HepG2 (cell line): ENCODE data around the gene PPP2R5C. TPM values are rescaled to one million over a fixed set of nuclear protein-coding genes. Genes with fewer than 3 reads are reported as not detected.

Experiments used
- AHR ChIP-seq: IDR thresholded peaks from 2 replicates; pipeline ENCODE4 v1.6.1; 2018; ENCODE audit warnings: missing genetic modification reagents, missing compliant biosample characterization
- ATRX ChIP-seq: sonication (generic); formaldehyde crosslinking; IDR thresholded peaks from 2 replicates; pipeline ENCODE4 v1.4.0; 2020; ENCODE audit warnings: missing genetic modification reagents, borderline replicate concordance
- BORCS8-MEF2B ChIP-seq: sonication (generic); formaldehyde crosslinking; IDR thresholded peaks from 2 replicates; pipeline ENCODE4 v1.8.0; 2022; ENCODE audit warnings: mild to moderate bottlenecking, missing genetic modification reagents
- BRD4 ChIP-seq: sonication (generic); formaldehyde crosslinking; IDR thresholded peaks from 2 replicates; pipeline ENCODE4 v1.4.0; 2020; ENCODE audit warnings: missing genetic modification reagents
- CAMTA2 ChIP-seq: sonication (generic); formaldehyde crosslinking; IDR thresholded peaks from 2 replicates; pipeline ENCODE4 v1.4.0; 2020; ENCODE audit warnings: mild to moderate bottlenecking, missing genetic modification reagents, borderline replicate concordance
- CCDC6 ChIP-seq: sonication (generic); formaldehyde crosslinking; IDR thresholded peaks from 2 replicates; pipeline ENCODE4 v1.8.1; 2022; ENCODE audit warnings: mild to moderate bottlenecking, missing genetic modification reagents, moderate library complexity
- CEBPG ChIP-seq: IDR thresholded peaks from 2 replicates; pipeline ENCODE4 v1.6.1; 2016
- ETV6 ChIP-seq: sonication (generic); formaldehyde crosslinking; conservative IDR thresholded peaks from 2 replicates; pipeline ENCODE4 v1.4.0; 2020; ENCODE audit warnings: missing genetic modification reagents
- HES4 ChIP-seq: sonication (generic); formaldehyde crosslinking; IDR thresholded peaks from 2 replicates; pipeline ENCODE4 v1.9.0; 2021; ENCODE audit warnings: mild to moderate bottlenecking, missing genetic modification reagents, borderline replicate concordance
- KDM4B ChIP-seq: sonication (generic); formaldehyde crosslinking; IDR thresholded peaks from 2 replicates; pipeline ENCODE4 v1.4.0; 2020; ENCODE audit warnings: missing genetic modification reagents
- MED1 ChIP-seq: sonication (generic); formaldehyde crosslinking; IDR thresholded peaks from 2 replicates; pipeline ENCODE4 v1.4.0; 2020; ENCODE audit warnings: missing genetic modification reagents
- MXD4 ChIP-seq: IDR thresholded peaks from 2 replicates; pipeline ENCODE4 v1.6.1; 2016; ENCODE audit warnings: mild to moderate bottlenecking, missing biosample characterization, missing genetic modification reagents
- MYNN ChIP-seq: sonication (generic); formaldehyde crosslinking; IDR thresholded peaks from 2 replicates; pipeline ENCODE4 v1.4.0; 2020; ENCODE audit warnings: mild to moderate bottlenecking, low read depth, missing genetic modification reagents
- ONECUT2 ChIP-seq: sonication (generic); formaldehyde crosslinking; IDR thresholded peaks from 2 replicates; pipeline ENCODE4 v1.4.0; 2020; ENCODE audit warnings: missing genetic modification reagents
- REXO4 ChIP-seq: sonication (generic); formaldehyde crosslinking; IDR thresholded peaks from 2 replicates; pipeline ENCODE4 v1.8.0; 2022; ENCODE audit warnings: missing genetic modification reagents, mild to moderate bottlenecking, borderline replicate concordance
- SATB2 ChIP-seq: sonication (generic); formaldehyde crosslinking; IDR thresholded peaks from 2 replicates; pipeline ENCODE4 v1.5.0; 2020; ENCODE audit warnings: missing genetic modification reagents
- SMC3 ChIP-seq: IDR thresholded peaks from 2 replicates; pipeline ENCODE4 v1.6.1; 2011; ENCODE audit warnings: low read length, improper control_type of control experiment
- SOX13 ChIP-seq, 3 experiments: fragments of 450-650 bp in 1 of 3; sonication (generic) in 1 of 3; formaldehyde crosslinking in 1 of 3; IDR thresholded peaks in 2 of 3; conservative IDR thresholded peaks in 1 of 3; 2 replicates each; pipeline versions ENCODE4 v1.5.0 to v1.6.1; 2016 to 2020; ENCODE audit warnings: antibody characterized with exemption in 1 of 3, mild to moderate bottlenecking in 1 of 3, missing compliant biosample characterization in 1 of 3, missing genetic modification reagents in 1 of 3, moderate library complexity in 1 of 3
- THYN1 ChIP-seq: sonication (generic); formaldehyde crosslinking; IDR thresholded peaks from 2 replicates; pipeline ENCODE4 v1.8.1; 2023; ENCODE audit warnings: low read depth, mild to moderate bottlenecking, moderate library complexity, missing genetic modification reagents, borderline replicate concordance
- ZC3H13 ChIP-seq: sonication (generic); formaldehyde crosslinking; IDR thresholded peaks from 2 replicates; pipeline ENCODE4 v1.8.1; 2023; ENCODE audit warnings: mild to moderate bottlenecking, missing genetic modification reagents, moderate library complexity
- ZFP36L2 ChIP-seq: sonication (generic); formaldehyde crosslinking; IDR thresholded peaks from 2 replicates; pipeline ENCODE4 v1.4.0; 2020; ENCODE audit warnings: missing genetic modification reagents
- ZFP90 ChIP-seq: sonication (generic); formaldehyde crosslinking; IDR thresholded peaks from 2 replicates; pipeline ENCODE4 v1.8.0; 2022; ENCODE audit warnings: missing genetic modification reagents, mild to moderate bottlenecking, inconsistent platforms, borderline replicate concordance
- ZIK1 ChIP-seq: sonication (generic); formaldehyde crosslinking; IDR thresholded peaks from 2 replicates; pipeline ENCODE4 v1.5.0; 2020; ENCODE audit warnings: mild to moderate bottlenecking, low read depth, missing genetic modification reagents, borderline replicate concordance
- ZNF12 ChIP-seq: sonication (generic); formaldehyde crosslinking; IDR thresholded peaks from 2 replicates; pipeline ENCODE4 v1.5.0; 2020; ENCODE audit warnings: missing genetic modification reagents
- ZNF121 ChIP-seq: sonication (generic); formaldehyde crosslinking; IDR thresholded peaks from 2 replicates; pipeline ENCODE4 v1.5.0; 2020; ENCODE audit warnings: mild to moderate bottlenecking, missing genetic modification reagents
- ZNF558 ChIP-seq: sonication (generic); formaldehyde crosslinking; IDR thresholded peaks from 2 replicates; pipeline ENCODE4 v1.9.0; 2022; ENCODE audit warnings: mild to moderate bottlenecking, missing genetic modification reagents, borderline replicate concordance
- ZNF782 ChIP-seq: sonication (generic); formaldehyde crosslinking; IDR thresholded peaks from 2 replicates; pipeline ENCODE4 v1.4.0; 2020; ENCODE audit warnings: missing genetic modification reagents, mild to moderate bottlenecking, borderline replicate concordance
- ZNF850 ChIP-seq: sonication (generic); formaldehyde crosslinking; conservative IDR thresholded peaks from 2 replicates; pipeline ENCODE4 v1.9.0; 2021; ENCODE audit warnings: mild to moderate bottlenecking, missing genetic modification reagents
- ZNF883 ChIP-seq: sonication (generic); formaldehyde crosslinking; IDR thresholded peaks from 2 replicates; pipeline ENCODE4 v1.5.1; 2020; ENCODE audit warnings: mild to moderate bottlenecking, missing genetic modification reagents; ENCODE audit errors: not compliant biosample characterization
- polyA plus RNA-seq, 8 experiments: library from polyadenylated mRNA; depleted of rRNA in 3 of 8; stranded (reverse) in 7 of 8; unstranded in 1 of 8; fragments of >200 nt; fragmentation: Illumina TruSeq in 4 of 8; extraction: Trizol in 4 of 8; gene quantifications; 2 replicates each; pipeline versions ENCODE4 v1.2.1 to v1.2.3, GENCODE V29; 2011 to 2016; ENCODE audit warnings: low read depth in 4 of 8, missing spikeins in 1 of 8, mixed read lengths in 1 of 8; ENCODE audit not compliant: insufficient read depth in 1 of 8
- total RNA-seq, 5 experiments: library from RNA; depleted of rRNA; stranded (reverse); fragments of >200 nt; fragmentation: Illumina TruSeq; extraction: Trizol; gene quantifications; 2 replicates each; pipeline ENCODE4 v1.2.3, GENCODE V29; 2016; ENCODE audit warnings: low read depth in 1 of 5
- TF ChIP-seq, protein P1 (sequence below): IDR thresholded peaks from 2 replicates; pipeline ENCODE4 v1.6.1; 2016; ENCODE audit warnings: low read depth, borderline replicate concordance
- TF ChIP-seq, protein P2 (sequence below): sonication (generic); formaldehyde crosslinking; IDR thresholded peaks from 2 replicates; pipeline ENCODE4 v1.4.0; 2020; ENCODE audit warnings: missing genetic modification reagents, borderline replicate concordance

Gene PPP2R5C
- total and polyA plus RNA-seq, 2 of the 13 experiments (the other 11 are each of a cell fraction or from before 2014, with no cell fraction given), result 74.3 to 78.5 TPM

DNA sequence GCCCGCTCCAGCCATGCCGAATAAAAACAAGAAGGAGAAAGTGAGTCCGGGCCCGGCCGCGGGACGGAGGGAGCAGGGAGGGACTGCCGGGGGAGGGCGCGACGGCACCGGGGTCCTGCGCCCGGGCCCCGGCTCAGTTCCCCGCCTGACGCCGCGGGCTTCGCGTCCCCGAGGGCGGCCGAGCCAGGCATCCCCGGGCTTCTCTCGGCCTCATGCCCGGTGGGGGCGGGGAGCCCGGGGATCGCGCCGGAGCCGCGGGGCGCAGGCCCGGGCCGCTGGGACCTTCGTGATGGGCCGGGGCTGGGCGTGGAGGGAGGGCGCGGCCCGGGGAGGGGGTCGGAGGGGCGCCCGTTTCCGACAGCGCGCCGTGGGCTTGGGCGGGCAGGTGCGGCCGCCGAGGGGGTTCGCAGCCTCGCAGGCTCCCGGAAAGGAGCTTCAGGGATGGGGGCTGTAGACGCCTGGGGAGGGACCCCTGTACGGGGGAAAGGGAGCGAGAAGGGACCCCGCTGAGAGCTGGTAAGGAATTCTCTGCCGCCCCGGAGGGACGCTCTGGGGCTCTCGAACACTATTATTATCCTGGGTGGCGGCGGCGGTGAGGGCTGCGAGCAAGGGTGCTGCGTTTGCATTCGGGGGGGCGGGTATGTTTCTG, 496 bp downstream of the PPP2R5C start (continued):
- no peak for TF ChIP-seq MED1 (CRISPR knock-in tag)
- TF ChIP-seq, protein P1, sequence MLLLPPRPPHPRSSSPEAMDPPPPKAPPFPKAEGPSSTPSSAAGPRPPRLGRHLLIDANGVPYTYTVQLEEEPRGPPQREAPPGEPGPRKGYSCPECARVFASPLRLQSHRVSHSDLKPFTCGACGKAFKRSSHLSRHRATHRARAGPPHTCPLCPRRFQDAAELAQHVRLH (CRISPR knock-in tag), result no peak
- no peak for TF ChIP-seq ZFP36L2 (CRISPR knock-in tag)
- peak; percentile 72; the same call in 1 of the 2 replicates for TF ChIP-seq BORCS8-MEF2B
- no peak; the same call in 1 of the 2 replicates for TF ChIP-seq ZNF782 (CRISPR knock-in tag)
- TF ChIP-seq ONECUT2 (CRISPR knock-in tag), result no peak
- no peak for TF ChIP-seq SOX13 (IDR thresholded peaks at IDR 0.05)
- no peak for TF ChIP-seq SOX13 (CRISPR knock-in tag; conservative IDR thresholded peaks at IDR 0.05 in 1 of 2, IDR thresholded peaks at IDR 0.05 in 1 of 2)
- TF ChIP-seq ATRX (CRISPR knock-in tag), result no peak
- TF ChIP-seq ZFP90, result no peak
- no peak for TF ChIP-seq ZNF850 (CRISPR knock-in tag)
- TF ChIP-seq ETV6 (CRISPR knock-in tag), result no peak
- TF ChIP-seq ZC3H13 (CRISPR knock-in tag), result no peak
- no peak for TF ChIP-seq MYNN (CRISPR knock-in tag)
- TF ChIP-seq MXD4, result no peak
- no peak for TF ChIP-seq CAMTA2 (CRISPR knock-in tag)
- TF ChIP-seq, protein P2, sequence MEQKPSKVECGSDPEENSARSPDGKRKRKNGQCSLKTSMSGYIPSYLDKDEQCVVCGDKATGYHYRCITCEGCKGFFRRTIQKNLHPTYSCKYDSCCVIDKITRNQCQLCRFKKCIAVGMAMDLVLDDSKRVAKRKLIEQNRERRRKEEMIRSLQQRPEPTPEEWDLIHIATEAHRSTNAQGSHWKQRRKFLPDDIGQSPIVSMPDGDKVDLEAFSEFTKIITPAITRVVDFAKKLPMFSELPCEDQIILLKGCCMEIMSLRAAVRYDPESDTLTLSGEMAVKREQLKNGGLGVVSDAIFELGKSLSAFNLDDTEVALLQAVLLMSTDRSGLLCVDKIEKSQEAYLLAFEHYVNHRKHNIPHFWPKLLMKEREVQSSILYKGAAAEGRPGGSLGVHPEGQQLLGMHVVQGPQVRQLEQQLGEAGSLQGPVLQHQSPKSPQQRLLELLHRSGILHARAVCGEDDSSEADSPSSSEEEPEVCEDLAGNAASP (CRISPR knock-in tag), result no peak
- no peak for TF ChIP-seq ZNF12 (CRISPR knock-in tag)
- no peak for TF ChIP-seq REXO4
- no peak for TF ChIP-seq BRD4 (CRISPR knock-in tag)
- no peak for TF ChIP-seq AHR (CRISPR knock-in tag)
- no peak for TF ChIP-seq SATB2 (CRISPR knock-in tag)
- TF ChIP-seq CCDC6 (CRISPR knock-in tag), result peak; percentile 30; the same call in 1 of the 2 replicates
- TF ChIP-seq THYN1, result no peak
- TF ChIP-seq ZNF883 (CRISPR knock-in tag), result peak; percentile 14
- TF ChIP-seq CEBPG (CRISPR knock-in tag), result no peak
- no peak for TF ChIP-seq HES4
- TF ChIP-seq SMC3, result no peak
- TF ChIP-seq ZIK1 (CRISPR knock-in tag), result no peak
- no peak for TF ChIP-seq KDM4B (CRISPR knock-in tag)
- TF ChIP-seq ZNF558 (CRISPR knock-in tag), result peak; percentile 64; the same call in 1 of the 2 replicates
- TF ChIP-seq ZNF121 (CRISPR knock-in tag), result no peak
